CMK (cell line): ENCODE results near the gene NDUFAF3.
"Not testable (repeated sequence)": the region's sequence is repeated elsewhere in the genome, so short reads cannot be mapped to it uniquely, and the experiment has no call there.

Experiments used
- DNase-seq: peaks from one replicate; pipeline ENCODE4 v3.0.0-alpha.2; 2010; ENCODE audit warnings: low read depth

The NDUFAF3 gene

DNA sequence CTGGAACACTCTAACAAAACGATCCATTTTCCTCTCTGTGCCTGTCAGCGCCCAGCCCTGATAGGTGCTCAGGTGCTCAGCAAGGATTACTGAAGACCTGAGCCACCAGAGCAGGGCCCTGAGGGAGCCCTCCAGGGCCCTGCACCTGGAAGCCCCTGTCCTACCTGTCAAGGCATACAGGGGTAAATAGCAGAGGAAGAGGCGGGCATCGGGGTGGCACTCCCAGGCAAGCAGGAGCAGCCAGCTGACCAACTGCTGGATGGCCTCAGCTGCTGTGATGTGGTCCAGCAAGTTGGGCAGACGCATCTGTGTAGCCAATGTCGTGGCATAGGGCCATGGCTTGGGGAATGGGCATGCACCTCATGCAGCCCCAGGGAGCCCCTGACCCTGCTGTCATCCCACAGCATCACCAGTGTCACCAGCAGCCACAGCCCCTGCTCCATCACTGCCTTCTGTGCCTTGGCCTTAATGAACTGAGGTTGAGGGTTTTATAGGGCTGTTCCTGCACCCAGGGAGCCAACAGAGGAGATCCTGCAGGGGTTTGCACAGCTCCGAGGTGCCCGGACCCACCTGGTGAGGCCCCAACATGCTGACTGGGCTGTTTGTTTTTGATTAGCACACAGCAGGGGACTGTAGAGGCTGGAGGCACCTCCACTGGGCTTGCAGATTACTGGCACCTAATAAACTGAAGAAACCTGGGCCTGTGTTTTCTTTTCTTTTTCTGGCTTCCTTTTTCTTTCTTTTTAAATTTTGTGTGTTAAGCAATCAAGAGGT is 22.6 kb upstream of the NDUFAF3 start:
- DNase-seq = no peak

DNA sequence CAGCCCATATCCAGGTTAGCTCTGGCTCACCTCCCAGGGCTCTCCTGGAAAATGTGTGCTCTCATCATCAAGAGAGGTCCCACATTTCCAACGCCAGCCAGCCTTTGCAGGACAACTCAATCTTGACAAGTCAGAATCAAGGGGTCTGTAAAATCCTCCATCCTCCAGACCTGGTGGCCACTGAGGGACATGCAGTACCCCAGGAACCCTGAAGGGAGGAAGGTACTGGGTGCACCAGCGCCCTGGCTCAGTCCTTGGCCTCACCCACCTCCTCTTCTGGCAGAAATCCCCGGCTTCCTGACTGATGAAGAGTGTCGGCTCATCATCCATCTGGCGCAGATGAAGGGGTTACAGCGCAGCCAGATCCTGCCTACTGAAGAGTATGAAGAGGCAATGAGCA is 20.8 kb upstream of the NDUFAF3 start:
- DNase-seq = no peak

DNA sequence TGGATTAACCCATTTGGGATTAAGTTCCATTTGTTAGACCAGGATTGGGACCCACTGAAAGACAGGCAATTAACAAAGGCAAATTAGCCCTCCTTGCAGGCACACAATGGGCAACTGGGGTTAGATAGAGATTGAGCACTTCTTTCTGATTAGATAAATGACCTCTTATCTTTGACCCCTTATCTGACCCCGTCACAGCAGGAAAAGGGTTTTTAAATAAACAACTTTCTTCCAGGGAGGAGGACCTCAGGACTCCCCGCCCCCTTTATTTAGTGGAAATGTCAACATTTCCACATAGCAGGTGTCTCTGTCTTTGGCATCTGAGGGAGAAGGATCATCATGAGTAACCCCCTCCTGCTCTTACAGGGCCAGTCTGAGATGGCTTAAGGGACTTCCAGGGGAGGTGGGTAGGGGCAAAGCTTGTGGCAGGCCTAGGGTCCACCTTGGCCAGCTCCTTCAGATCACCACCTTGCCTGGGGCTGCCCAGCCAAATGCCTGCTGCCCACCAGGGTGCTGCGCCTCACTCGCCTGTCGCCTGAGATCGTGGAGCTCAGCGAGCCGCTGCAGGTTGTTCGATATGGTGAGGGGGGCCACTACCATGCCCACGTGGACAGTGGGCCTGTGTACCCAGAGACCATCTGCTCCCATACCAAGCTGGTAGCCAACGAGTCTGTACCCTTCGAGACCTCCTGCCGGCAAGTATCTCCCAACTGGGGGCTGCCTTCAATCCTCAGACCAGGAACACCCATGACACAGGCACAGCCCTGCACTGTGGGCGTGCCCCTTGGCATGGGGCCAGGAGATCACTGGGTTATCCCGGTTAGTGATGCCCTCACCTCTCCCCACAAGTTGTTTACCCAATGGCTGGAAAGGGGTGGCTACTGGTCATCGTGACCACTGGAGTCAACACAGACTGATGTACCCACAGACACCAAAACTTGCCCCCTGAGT is 17.3 kb upstream of the NDUFAF3 start:
- DNase-seq = no peak

DNA sequence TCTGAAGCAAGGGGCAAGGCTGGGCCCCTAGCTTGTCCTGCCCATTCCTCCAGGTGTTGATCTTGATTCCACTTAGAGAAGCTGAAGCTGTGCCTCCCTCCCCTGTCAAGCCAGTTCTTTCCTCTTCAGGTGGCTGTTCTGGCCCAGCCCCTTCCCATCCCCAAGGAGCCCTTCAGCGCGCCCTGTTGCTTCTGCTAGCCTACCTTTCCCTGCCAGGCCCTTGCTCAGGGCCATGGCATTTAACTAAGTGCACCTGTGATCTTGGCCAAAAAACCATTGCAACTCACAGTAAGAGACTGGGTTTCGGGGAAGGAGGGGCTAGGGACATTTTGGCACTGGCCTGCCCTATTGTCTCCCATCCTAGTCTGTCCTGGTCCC is 16.6 kb upstream of the NDUFAF3 start:
- no peak for DNase-seq

DNA sequence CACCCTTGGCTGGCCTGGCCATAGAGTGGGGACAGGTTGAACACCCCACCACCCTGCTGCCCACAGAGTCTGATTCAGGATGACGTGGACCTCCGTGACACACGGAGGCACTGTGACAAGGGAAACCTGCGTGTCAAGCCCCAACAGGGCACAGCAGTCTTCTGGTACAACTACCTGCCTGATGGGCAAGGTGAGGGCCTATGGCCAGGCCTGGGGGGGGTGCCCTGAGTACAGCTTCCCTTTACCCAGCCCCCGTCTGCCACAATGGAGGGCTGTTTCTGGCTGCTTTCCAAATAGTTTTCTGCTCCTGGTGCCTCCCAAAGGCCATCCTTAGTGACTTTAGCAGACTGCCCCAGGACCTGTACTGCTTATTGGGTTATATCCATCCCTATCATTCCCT is 15.9 kb upstream of the NDUFAF3 start:
- no peak for DNase-seq

DNA sequence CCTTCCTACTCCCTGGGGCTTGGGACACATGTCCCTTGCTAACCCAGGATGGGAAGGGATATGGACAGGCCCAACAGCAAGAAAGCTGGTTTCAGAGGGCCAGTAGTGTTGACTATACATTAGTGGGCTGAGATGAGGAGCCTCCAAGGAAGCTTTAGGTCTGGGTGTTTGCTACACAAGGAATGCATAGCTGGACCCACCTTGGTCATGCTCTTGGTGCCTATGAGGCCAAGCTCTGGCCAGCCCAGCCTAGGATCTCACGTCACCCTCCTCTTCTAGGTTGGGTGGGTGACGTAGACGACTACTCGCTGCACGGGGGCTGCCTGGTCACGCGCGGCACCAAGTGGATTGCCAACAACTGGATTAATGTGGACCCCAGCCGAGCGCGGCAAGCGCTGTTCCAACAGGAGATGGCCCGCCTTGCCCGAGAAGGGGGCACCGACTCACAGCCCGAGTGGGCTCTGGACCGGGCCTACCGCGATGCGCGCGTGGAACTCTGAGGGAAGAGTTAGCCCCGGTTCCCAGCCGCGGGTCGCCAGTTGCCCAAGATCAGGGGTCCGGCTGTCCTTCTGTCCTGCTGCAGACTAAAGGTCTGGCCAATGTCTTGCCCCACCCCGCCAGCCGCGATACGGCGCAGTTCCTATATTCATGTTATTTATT is 15.4 kb upstream of the NDUFAF3 start:
- no peak for DNase-seq

DNA sequence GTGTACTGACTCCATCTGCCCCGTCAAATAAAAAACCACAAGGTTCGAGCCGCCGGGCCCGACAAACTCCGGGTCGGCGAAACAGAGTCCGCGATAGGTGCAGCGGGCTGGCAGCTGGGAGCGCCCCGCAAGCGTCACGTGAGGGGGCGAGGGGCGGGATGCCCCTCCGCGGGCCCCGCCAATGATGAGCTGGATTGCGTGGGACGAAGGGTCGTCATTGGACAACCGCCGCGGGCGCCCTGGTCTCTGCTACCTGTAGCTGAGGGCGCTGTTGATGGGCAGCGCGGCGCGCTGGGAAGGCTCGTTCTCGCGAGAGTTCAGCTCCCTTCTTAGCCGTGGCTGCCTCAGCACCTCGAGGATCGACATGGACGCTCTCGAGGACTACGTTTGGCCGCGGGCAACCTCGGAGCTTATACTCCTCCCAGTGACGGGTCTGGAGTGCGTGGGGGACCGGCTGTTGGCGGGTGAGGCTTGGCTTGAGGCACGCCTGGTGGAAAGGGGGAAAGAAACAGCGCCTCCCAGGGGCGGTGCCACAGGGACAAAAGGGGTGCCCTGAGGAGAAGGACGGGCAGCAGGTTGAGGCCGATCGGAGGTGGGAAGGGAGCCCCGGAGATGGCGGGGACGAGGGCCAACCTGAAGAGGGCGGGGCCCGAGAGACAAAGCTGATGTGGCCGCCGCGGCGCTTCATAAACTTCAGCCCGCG is 14.7 kb upstream of the NDUFAF3 start, which contains the start of gene WDR6:
TSS of gene WDR6 (plus strand) at position 324 of the 703 bp plus-strand sequence. CDS start at position 365, 41 bp downstream.
- DNase-seq = peak; percentile 95

DNA sequence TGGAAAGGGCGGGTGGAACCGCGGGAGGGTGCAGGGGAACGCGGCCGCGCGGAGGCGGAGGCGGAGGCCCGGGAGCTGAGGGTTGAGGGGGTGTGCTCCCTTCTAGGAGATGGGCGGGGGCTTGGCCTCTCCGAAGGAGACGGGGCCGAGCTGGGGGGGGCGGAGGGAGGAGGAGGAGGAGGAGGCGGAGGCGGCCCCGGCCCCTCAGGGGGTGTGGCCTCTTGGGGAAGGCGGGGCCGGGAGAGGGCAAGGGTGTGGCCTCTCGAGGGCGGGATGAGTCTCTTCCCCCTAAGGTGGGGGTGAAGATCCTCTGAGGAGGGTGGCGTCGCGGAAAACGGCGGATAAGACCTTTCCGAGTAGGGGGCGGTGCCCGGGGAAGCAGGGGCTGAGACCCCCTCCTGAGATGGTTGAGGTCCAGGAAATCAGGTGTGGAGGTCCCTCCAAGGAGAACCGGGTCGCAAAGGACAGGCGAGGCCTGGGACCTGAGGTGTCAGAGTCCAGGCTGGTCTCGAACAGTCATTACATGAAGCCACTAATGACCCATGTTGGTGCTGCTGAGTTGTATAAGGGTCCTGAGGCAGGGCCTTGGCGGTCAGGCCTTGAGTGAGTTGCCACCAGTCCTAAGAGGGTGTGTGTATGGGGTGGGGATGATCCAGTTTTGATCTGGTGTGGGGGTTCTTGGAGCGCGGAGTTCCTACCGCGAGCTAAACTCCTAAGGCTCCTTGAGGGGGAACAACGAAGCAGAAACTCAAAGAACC is 14.0 kb upstream of the NDUFAF3 start:
- no peak for DNase-seq

DNA sequence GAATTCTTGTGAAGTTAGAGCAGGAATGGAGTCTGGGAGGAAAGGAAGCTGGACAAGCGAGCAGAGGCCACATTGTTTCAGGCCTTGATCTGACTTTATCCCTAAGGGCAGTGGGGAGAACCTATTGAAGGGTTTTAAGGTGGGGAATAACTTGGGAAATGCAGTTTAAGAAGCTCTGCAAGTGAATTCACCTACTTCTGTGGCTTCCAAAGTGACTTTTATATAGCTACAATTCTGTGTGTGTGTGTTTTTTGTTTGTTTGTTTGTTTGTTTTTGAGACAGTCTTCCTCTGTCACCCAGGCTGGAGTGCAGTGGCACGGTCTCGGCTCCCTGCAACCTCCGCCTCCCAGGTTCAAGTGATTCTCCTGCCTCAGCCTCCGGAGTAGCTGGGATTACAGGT is 13.3 kb upstream of the NDUFAF3 start:
- not testable (repeated sequence) for DNase-seq

DNA sequence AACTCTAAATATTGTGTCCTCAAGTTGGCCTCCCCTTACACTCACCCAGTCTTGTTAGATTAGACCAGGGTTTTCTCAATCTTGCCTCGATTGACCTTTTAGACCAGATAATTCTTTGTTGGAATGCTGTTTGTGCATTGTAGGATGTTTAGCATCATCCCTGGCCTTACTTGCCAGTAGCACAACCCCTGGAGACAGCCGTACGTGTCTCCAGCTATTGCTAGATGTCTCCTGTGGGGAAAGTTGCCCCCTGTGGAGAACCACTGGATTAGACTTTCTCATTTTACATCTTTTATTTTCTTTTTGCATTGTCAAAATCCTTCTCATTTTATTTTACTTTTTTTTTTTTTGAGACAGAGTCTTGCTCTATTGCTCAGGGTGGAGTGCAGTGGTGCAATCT is 12.5 kb upstream of the NDUFAF3 start:
- no peak for DNase-seq

DNA sequence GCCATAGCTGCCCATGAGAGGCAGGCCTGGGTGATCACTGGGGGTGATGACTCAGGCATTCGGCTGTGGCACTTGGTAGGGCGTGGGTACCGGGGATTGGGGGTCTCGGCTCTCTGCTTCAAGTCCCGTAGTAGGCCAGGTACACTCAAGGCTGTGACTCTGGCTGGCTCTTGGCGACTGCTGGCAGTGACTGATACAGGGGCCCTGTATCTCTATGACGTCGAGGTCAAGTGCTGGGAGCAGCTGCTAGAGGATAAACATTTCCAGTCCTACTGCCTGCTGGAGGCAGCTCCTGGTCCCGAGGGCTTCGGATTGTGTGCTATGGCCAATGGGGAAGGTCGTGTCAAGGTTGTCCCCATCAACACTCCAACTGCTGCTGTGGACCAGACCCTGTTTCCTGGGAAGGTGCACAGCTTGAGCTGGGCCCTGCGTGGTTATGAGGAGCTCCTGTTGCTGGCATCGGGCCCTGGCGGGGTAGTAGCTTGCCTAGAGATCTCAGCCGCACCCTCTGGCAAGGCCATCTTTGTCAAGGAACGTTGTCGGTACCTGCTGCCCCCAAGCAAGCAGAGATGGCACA is 9.4 kb upstream of the NDUFAF3 start:
- no peak for DNase-seq

DNA sequence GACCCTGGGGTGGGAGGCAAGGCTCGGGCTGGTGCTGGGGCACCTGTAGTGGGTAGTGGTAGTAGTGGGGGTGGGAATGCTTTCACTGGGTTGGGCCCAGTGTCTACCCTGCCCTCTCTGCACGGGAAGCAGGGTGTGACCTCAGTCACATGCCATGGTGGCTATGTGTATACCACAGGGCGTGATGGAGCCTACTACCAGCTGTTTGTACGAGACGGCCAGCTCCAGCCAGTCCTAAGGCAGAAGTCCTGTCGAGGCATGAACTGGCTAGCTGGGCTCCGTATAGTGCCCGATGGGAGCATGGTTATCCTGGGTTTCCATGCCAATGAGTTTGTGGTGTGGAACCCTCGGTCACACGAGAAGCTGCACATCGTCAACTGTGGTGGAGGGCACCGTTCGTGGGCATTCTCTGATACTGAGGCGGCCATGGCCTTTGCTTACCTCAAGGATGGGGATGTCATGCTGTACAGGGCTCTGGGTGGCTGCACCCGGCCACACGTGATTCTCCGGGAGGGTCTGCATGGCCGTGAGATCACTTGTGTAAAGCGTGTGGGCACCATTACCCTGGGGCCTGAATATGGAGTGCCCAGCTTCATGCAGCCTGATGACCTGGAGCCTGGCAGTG is 8.7 kb upstream of the NDUFAF3 start:
- DNase-seq = no peak

DNA sequence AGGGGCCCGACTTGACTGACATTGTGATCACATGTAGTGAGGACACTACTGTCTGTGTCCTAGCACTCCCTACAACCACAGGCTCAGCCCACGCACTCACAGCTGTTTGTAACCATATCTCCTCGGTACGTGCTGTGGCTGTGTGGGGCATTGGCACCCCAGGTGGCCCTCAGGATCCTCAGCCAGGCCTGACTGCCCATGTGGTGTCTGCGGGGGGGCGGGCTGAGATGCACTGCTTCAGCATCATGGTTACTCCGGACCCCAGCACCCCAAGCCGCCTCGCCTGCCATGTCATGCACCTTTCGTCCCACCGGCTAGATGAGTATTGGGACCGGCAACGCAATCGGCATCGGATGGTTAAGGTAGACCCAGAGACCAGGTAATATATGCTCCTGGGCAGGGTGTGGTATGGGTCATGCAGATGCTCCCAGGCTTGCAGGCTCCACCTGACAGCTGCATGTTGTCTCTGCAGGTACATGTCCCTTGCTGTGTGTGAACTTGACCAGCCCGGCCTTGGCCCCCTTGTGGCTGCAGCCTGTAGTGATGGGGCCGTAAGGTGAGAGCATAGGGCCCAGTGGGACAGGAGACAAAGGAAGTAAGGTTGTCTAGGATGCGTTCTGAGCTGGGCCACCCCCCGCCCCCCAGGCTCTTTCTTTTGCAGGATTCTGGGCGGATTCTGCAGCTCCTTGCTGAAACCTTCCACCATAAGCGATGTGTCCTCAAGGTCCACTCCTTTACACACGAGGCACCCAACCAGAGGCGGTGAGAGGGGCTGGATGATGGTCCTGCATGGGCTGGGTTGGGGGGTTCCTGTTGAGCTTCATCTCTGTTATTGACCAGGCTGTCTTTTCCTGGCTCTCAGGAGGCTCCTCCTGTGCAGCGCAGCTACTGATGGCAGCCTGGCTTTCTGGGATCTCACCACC is 7.9 kb upstream of the NDUFAF3 start:
- DNase-seq = no peak

DNA sequence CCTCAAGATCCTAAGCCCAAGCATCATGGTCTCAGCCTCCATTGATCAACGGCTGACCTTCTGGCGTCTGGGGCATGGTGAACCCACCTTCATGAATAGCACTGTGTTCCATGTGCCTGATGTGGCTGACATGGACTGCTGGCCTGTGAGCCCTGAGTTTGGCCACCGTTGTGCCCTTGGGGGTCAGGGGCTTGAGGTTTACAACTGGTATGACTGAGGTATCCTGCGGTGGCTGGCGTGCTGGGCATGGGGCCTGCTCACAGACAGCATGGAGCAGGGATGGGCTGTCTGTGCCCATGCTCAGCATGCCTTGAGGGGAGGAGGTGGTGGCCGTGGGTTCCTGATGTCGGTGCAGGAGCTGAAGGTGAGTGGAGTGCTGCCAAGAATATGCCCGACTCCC is 6.8 kb upstream of the NDUFAF3 start:
- no peak for DNase-seq

DNA sequence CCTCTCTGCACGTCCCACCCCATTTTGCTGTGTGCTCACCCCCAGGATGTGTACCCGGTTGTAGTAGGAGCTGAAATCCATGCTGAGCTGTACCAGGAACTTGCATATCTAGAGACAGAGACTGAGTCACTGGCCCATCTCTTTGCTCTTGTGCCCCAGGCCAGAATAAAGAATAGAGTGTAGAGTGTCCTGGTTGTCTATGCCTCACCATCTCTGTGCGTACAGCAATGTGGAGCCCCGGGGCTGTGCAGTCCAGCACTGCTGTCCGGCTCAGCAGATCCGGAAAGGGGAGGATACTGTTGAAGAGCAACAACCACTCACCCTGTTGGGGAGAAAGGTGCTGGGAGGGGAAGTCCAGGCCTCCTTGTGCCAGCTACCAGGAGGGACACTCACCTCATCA is 6.2 kb upstream of the NDUFAF3 start:
- DNase-seq = no peak

DNA sequence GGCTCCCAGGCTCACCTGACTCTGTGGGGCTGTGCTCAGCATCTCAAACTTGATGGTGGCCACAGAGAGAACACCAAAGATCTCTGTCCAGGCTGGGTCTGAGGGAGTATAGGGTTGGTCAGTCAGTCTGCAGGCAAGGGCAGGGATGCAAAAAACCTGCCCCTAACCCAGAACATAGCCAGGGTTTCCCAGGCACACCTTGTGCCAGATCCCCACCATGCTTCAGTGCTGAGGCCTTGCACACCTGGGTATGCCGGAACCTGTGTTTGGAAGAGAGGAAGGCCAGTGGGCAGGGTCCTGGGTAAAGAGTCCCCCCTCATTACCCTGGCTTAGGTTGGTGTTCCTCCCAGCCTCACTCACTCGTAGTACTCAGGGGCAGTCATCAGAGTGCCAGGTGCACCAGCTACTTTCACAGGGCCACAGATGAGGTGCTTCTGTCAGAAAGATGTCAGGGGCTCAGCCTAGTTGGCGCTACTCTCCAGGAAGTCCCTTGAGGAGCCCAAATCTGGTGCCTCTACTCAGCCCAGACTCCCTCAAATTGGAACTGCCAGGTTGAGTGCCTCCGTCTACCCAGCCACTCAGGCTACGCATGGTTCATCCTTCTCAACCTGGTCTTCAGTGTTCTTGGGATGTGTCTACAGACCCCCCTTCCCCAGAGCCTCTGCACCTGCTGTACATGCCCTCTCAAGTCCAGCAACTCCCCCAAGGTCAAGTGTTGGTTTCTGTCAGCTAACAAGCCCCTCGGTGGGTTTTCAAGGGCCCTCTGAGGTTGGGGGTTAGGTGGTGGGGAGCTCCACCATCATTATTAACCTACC is 5.3 kb upstream of the NDUFAF3 start:
- DNase-seq = no peak

DNA sequence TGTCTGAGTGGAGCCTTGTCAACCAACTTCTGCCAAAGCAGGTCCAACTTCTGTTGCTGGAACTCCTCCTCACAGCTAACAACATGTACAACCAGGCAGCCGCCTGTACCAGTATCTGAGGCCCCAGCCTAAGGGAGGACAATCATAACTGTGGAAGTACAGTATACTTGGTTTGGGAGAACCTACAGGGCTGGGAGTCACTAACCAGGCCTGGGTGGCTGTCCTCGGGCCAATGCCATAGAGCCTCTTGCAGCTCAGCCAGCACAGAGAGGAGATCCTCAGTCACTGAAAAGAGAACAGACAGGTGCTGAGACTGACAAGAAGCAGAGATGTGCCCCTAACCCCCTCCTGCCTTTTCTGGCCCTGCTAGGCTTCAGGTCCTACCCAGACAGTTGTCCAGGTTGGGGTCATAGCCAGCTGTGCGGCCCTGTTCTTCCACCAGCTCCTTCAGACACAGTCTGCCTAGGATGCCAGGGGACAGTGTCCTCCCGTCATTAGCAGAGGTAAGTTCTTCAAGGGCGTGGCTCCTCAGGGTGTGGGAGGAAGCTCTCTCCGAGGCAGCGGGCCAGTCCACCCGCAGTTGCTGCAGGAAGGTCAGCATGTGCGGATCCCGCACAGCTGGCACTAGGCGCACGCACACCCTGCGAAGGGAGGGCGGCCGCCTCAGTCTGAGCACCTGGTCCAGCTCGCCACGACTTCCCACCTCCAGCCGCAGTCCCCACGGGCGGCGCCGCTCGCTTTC is 4.5 kb upstream of the NDUFAF3 start:
- no peak for DNase-seq
